HEK293 (cell line): ENCODE data around the gene TNIP3.

ENCODE experiments used
- CTCF ChIA-PET: fragments of 350-600 bp; formaldehyde crosslinking; extraction: SDS; loops from one replicate; lab custom pipeline; 2021; ENCODE audit warnings: antibody characterized with exemption; lab: Yijun Ruan, JAX
- POLR2A ChIA-PET: fragments of 300-600 bp; formaldehyde crosslinking; extraction: SDS; loops from one replicate; lab custom pipeline; 2020; ENCODE audit warnings: antibody characterized with exemption, inconsistent platforms; lab: Yijun Ruan, JAX
- H3K27ac ChIP-seq: fragments of 200-500 bp; sonication (Bioruptor generic); 2 replicates; pipeline ENCODE4 v1.5.1; 2014; ENCODE audit warnings: low read depth, low read length, control low read depth, inconsistent platforms; ENCODE audit errors: extremely low read depth
- H3K36me3 ChIP-seq, 2 experiments: fragments of 200-500 bp in 1 of 2; sonication (Bioruptor generic) in 1 of 2; 1 replicate in 1 of 2; 2 replicates in 1 of 2; pipeline ENCODE4 v1.5.1; 2014 to 2017; ENCODE audit warnings: inconsistent platforms in 2 of 2, low read length in 2 of 2; ENCODE audit not compliant: control insufficient read depth in 2 of 2, insufficient read depth in 1 of 2
- H3K4me1 ChIP-seq: fragments of 200-500 bp; sonication (Bioruptor generic); 2 replicates; pipeline ENCODE4 v1.5.1; 2014; ENCODE audit warnings: mild to moderate bottlenecking, low read length, inconsistent platforms; ENCODE audit not compliant: control insufficient read depth, insufficient read depth
- H3K4me3 ChIP-seq: 2 replicates; pipeline ENCODE4 v1.5.1; 2011; ENCODE audit warnings: low read depth, mild to moderate bottlenecking, control low read depth, low read length, moderate library complexity
- H3K9me3 ChIP-seq: fragments of 200-500 bp; sonication (Bioruptor generic); 2 replicates; pipeline ENCODE4 v1.5.1; 2014; ENCODE audit warnings: low read depth, low read length, inconsistent platforms; ENCODE audit not compliant: control insufficient read depth, insufficient read depth
- EGR2 ChIP-seq: fragments of 450-650 bp; formaldehyde crosslinking; IDR thresholded peaks from 2 replicates; pipeline ENCODE4 v1.5.1; 2016; ENCODE audit warnings: low read depth, missing biosample characterization, missing genetic modification characterization
- IKZF3 ChIP-seq: fragments of 450-650 bp; IDR thresholded peaks from 2 replicates; pipeline ENCODE4 v1.5.0; 2018; ENCODE audit warnings: missing biosample characterization, mild to moderate bottlenecking, missing genetic modification characterization, moderate library complexity
- KLF17 ChIP-seq: fragments of 450-650 bp; formaldehyde crosslinking; IDR thresholded peaks from 2 replicates; pipeline ENCODE4 v1.5.1; 2016; ENCODE audit warnings: missing biosample characterization, missing genetic modification characterization
- SP3 ChIP-seq: fragments of 450-650 bp; formaldehyde crosslinking; IDR thresholded peaks from 2 replicates; pipeline ENCODE4 v1.5.1; 2016; ENCODE audit warnings: missing biosample characterization, missing genetic modification characterization
- ZBTB17 ChIP-seq: fragments of 450-650 bp; formaldehyde crosslinking; IDR thresholded peaks from 2 replicates; pipeline ENCODE4 v1.5.1; 2016; ENCODE audit warnings: missing biosample characterization, missing genetic modification characterization
- ZBTB21 ChIP-seq: fragments of 450-650 bp; formaldehyde crosslinking; IDR thresholded peaks from 2 replicates; pipeline ENCODE4 v1.5.1; 2017; ENCODE audit warnings: missing biosample characterization, missing genetic modification characterization
- ZBTB7A ChIP-seq: fragments of 450-650 bp; formaldehyde crosslinking; IDR thresholded peaks from 2 replicates; pipeline ENCODE4 v1.5.1; 2016; ENCODE audit warnings: low read depth, missing biosample characterization, missing genetic modification characterization
- ZFP69B ChIP-seq: fragments of 450-650 bp; formaldehyde crosslinking; IDR thresholded peaks from 2 replicates; pipeline ENCODE4 v1.5.1; 2016; ENCODE audit warnings: missing biosample characterization, missing genetic modification characterization
- ZNF133 ChIP-seq: fragments of 450-650 bp; formaldehyde crosslinking; IDR thresholded peaks from 2 replicates; pipeline ENCODE4 v1.5.1; 2016; ENCODE audit warnings: missing biosample characterization, missing genetic modification characterization
- ZNF202 ChIP-seq: fragments of 450-650 bp; formaldehyde crosslinking; IDR thresholded peaks from 2 replicates; pipeline ENCODE4 v1.5.1; 2016; ENCODE audit warnings: missing biosample characterization, missing genetic modification characterization, borderline replicate concordance
- ZNF23 ChIP-seq: fragments of 450-650 bp; formaldehyde crosslinking; IDR thresholded peaks from 2 replicates; pipeline ENCODE4 v1.5.1; 2016; ENCODE audit warnings: missing biosample characterization, missing genetic modification characterization, borderline replicate concordance
- ZNF24 ChIP-seq: fragments of 450-650 bp; formaldehyde crosslinking; IDR thresholded peaks from 2 replicates; pipeline ENCODE4 v1.5.1; 2016; ENCODE audit warnings: missing biosample characterization, missing genetic modification characterization
- ZNF394 ChIP-seq: fragments of 450-650 bp; formaldehyde crosslinking; IDR thresholded peaks from 2 replicates; pipeline ENCODE4 v1.5.1; 2016; ENCODE audit warnings: missing biosample characterization, missing genetic modification characterization, mild to moderate bottlenecking, moderate library complexity, borderline replicate concordance
- ZNF549 ChIP-seq: fragments of 450-650 bp; IDR thresholded peaks from 2 replicates; pipeline ENCODE4 v1.5.1; 2018; ENCODE audit warnings: missing biosample characterization, missing genetic modification characterization, mild to moderate bottlenecking, inconsistent platforms, moderate library complexity
- ZNF600 ChIP-seq: fragments of 450-650 bp; formaldehyde crosslinking; IDR thresholded peaks from 2 replicates; pipeline ENCODE4 v1.5.1; 2016; ENCODE audit warnings: missing biosample characterization, missing genetic modification characterization
- ZNF621 ChIP-seq: fragments of 450-650 bp; formaldehyde crosslinking; IDR thresholded peaks from 2 replicates; pipeline ENCODE4 v1.5.1; 2017; ENCODE audit warnings: missing biosample characterization, missing genetic modification characterization
- ZNF629 ChIP-seq: fragments of 450-650 bp; formaldehyde crosslinking; IDR thresholded peaks from 2 replicates; pipeline ENCODE4 v1.5.1; 2017; ENCODE audit warnings: missing biosample characterization, missing genetic modification characterization
- ZNF658 ChIP-seq: fragments of 450-650 bp; formaldehyde crosslinking; IDR thresholded peaks from 2 replicates; pipeline ENCODE4; 2016; ENCODE audit warnings: missing biosample characterization, missing genetic modification characterization
- ZNF701 ChIP-seq: fragments of 450-650 bp; formaldehyde crosslinking; IDR thresholded peaks from 2 replicates; pipeline ENCODE4 v1.5.1; 2016; ENCODE audit warnings: missing biosample characterization, missing genetic modification characterization
- ZNF776 ChIP-seq: fragments of 450-650 bp; formaldehyde crosslinking; IDR thresholded peaks from 2 replicates; pipeline ENCODE4 v1.5.0; 2017; ENCODE audit warnings: missing biosample characterization, missing genetic modification characterization, borderline replicate concordance
- ZNF777 ChIP-seq: fragments of 450-650 bp; formaldehyde crosslinking; IDR thresholded peaks from 2 replicates; pipeline ENCODE4 v1.5.1; 2017; ENCODE audit warnings: missing biosample characterization, missing genetic modification characterization, borderline replicate concordance
- ZXDB ChIP-seq: fragments of 450-650 bp; formaldehyde crosslinking; IDR thresholded peaks from 2 replicates; pipeline ENCODE4 v1.5.1; 2016; ENCODE audit warnings: missing biosample characterization, missing genetic modification characterization
- TF ChIP-seq, protein P1 (sequence below): fragments of 450-650 bp; formaldehyde crosslinking; IDR thresholded peaks from 2 replicates; pipeline ENCODE4 v1.5.1; 2017; ENCODE audit warnings: missing biosample characterization, missing genetic modification characterization
- TF ChIP-seq, protein P2 (sequence below): fragments of 450-650 bp; formaldehyde crosslinking; IDR thresholded peaks from 2 replicates; pipeline ENCODE4 v1.5.1; 2016; ENCODE audit warnings: missing biosample characterization, missing genetic modification characterization

TNIP3 gene

GRCh38 chr4:121191361-121191760 lies 27.2 kb upstream of the TNIP3 start:
- no peaks in the 10 kb centered on the region for H3K4me1 ChIP-seq
- no peak overlapping the region for H3K27ac ChIP-seq
- ChIA-PET POLR2A (no interaction called here), CTCF (interaction anchor here (0.8 to 2.4 kb wide), 7 partner anchors 14 to 117 kb away, joined by 3 to 33 read pairs (median 5); no protein-coding TSS in a partner anchor)
- no peaks in the 10 kb centered on the region for H3K36me3 ChIP-seq
- no peaks in the 10 kb centered on the region for H3K9me3 ChIP-seq
- no peak overlapping the region for H3K4me3 ChIP-seq
- TF ChIP-seq IKZF3 (no peak), ZNF23 (tag by site-specific recombination) (no peak), ZNF658 (tag by site-specific recombination) (no peak), SP3 (no peak)

DNA sequence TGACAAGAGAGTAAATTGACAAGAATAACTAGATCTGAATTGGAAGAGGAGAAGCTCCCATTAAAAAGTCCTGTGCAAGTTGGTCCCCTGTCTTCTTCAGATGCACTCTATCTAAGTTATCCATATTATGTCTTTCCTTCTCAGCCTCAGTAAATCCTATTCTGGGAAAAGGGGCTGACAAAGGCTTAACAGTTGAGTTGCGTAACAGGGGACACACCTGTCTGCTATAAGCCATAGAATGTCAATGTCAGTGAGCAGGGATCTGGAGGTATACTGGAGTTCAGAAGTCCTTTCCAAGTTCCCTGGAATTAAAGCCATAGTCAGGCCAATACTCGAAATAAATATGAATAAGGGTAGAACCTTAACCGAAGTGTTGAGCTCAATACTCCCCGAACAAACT lies 26.3 kb upstream of the TNIP3 start:
- Histone ChIP-seq H3K36me3 (no peaks in the 10 kb centered on the region), H3K9me3 (no peaks in the 10 kb centered on the region), H3K4me1 (no peaks in the 10 kb centered on the region), H3K27ac (no peak overlapping the region), H3K4me3 (no peak overlapping the region)
- no peak for TF ChIP-seq ZNF394
- POLR2A ChIA-PET: no interaction called here
- CTCF ChIA-PET: interaction anchor here (0.6 to 1.3 kb wide), 5 partner anchors 9 to 645 kb away, joined by 3 to 11 read pairs (median 4); no protein-coding TSS in a partner anchor

GRCh38 chr4:121189326-121190215 lies 25.4 kb upstream of the TNIP3 start:
- Histone ChIP-seq H3K27ac (no peak overlapping the region), H3K9me3 (no peaks in the 10 kb centered on the region), H3K36me3 (no peaks in the 10 kb centered on the region), H3K4me3 (no peak overlapping the region), H3K4me1 (no peaks in the 10 kb centered on the region)
- ChIA-PET CTCF (interaction anchor here (0.6 to 1.3 kb wide), 3 partner anchors 10 to 118 kb away, joined by 3 to 11 read pairs (median 4); no protein-coding TSS in a partner anchor), POLR2A (no interaction called here)
- TF ChIP-seq ZXDB (tag by site-specific recombination) (no peak), ZNF24 (tag by site-specific recombination) (no peak), ZNF777 (tag by site-specific recombination) (no peak), ZNF776 (tag by site-specific recombination) (no peak), ZNF701 (no peak), ZBTB7A (tag by site-specific recombination) (no peak), KLF17 (tag by site-specific recombination) (no peak), ZNF549 (tag by site-specific recombination) (no peak), ZNF621 (tag by site-specific recombination) (no peak), ZBTB17 (no peak), ZNF600 (no peak), ZFP69B (tag by site-specific recombination) (no peak), EGR2 (no peak), ZBTB21 (tag by site-specific recombination) (no peak), ZNF202 (tag by site-specific recombination) (no peak), ZNF133 (no peak), ZNF629 (tag by site-specific recombination) (no peak)
- TF ChIP-seq, protein P1, sequence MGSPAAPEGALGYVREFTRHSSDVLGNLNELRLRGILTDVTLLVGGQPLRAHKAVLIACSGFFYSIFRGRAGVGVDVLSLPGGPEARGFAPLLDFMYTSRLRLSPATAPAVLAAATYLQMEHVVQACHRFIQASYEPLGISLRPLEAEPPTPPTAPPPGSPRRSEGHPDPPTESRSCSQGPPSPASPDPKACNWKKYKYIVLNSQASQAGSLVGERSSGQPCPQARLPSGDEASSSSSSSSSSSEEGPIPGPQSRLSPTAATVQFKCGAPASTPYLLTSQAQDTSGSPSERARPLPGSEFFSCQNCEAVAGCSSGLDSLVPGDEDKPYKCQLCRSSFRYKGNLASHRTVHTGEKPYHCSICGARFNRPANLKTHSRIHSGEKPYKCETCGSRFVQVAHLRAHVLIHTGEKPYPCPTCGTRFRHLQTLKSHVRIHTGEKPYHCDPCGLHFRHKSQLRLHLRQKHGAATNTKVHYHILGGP (tag by site-specific recombination): no peak
- TF ChIP-seq, protein P2, sequence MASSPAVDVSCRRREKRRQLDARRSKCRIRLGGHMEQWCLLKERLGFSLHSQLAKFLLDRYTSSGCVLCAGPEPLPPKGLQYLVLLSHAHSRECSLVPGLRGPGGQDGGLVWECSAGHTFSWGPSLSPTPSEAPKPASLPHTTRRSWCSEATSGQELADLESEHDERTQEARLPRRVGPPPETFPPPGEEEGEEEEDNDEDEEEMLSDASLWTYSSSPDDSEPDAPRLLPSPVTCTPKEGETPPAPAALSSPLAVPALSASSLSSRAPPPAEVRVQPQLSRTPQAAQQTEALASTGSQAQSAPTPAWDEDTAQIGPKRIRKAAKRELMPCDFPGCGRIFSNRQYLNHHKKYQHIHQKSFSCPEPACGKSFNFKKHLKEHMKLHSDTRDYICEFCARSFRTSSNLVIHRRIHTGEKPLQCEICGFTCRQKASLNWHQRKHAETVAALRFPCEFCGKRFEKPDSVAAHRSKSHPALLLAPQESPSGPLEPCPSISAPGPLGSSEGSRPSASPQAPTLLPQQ: no peak
